HepG2 (cell line): ENCODE results near the gene MT1F. TPM values are rescaled to one million over a fixed set of nuclear protein-coding genes. Genes with fewer than 3 reads are reported as not detected.

Experiments used
- ARID5B ChIP-seq: IDR thresholded peaks from 2 replicates; pipeline ENCODE4 v1.4.0; 2020; ENCODE audit warnings: mild to moderate bottlenecking, missing genetic modification reagents
- BRF2 ChIP-seq: sonication (generic); formaldehyde crosslinking; IDR thresholded peaks from 2 replicates; pipeline ENCODE4 v1.8.1; 2022; ENCODE audit warnings: mild to moderate bottlenecking, missing genetic modification reagents
- CC2D1A ChIP-seq: sonication (generic); formaldehyde crosslinking; IDR thresholded peaks from 2 replicates; pipeline ENCODE4 v1.8.1; 2023; ENCODE audit warnings: mild to moderate bottlenecking, missing genetic modification reagents
- CHCHD3 ChIP-seq: sonication (generic); formaldehyde crosslinking; IDR thresholded peaks from 2 replicates; pipeline ENCODE4 v1.8.0; 2022; ENCODE audit warnings: mild to moderate bottlenecking, missing genetic modification reagents, moderate library complexity
- FOXM1 ChIP-seq: sonication (generic); formaldehyde crosslinking; IDR thresholded peaks from 2 replicates; pipeline ENCODE4 v1.5.0; 2020; ENCODE audit warnings: missing genetic modification reagents
- FOXP4 ChIP-seq: sonication (generic); formaldehyde crosslinking; IDR thresholded peaks from 2 replicates; pipeline ENCODE4 v1.4.0; 2020; ENCODE audit warnings: missing genetic modification reagents
- JDP2 ChIP-seq: sonication (generic); formaldehyde crosslinking; IDR thresholded peaks from 2 replicates; pipeline ENCODE4 v1.8.1; 2022; ENCODE audit warnings: missing genetic modification reagents, borderline replicate concordance
- KDM6A ChIP-seq: IDR thresholded peaks from 2 replicates; pipeline ENCODE4 v1.6.1; 2016; ENCODE audit warnings: low read depth
- SALL1 ChIP-seq: sonication (generic); formaldehyde crosslinking; IDR thresholded peaks from 2 replicates; pipeline ENCODE4 v1.8.0; 2022; ENCODE audit warnings: mild to moderate bottlenecking, missing genetic modification reagents
- ZBED4 ChIP-seq: sonication (generic); formaldehyde crosslinking; IDR thresholded peaks from 2 replicates; pipeline ENCODE4 v1.4.0; 2020; ENCODE audit warnings: missing genetic modification reagents, borderline replicate concordance
- ZNF274 ChIP-seq: sonication (generic); formaldehyde crosslinking; IDR thresholded peaks from 2 replicates; pipeline ENCODE4 v1.5.1; 2020; ENCODE audit warnings: mild to moderate bottlenecking, missing genetic modification reagents
- ZNF34 ChIP-seq: sonication (generic); formaldehyde crosslinking; IDR thresholded peaks from 2 replicates; pipeline ENCODE4 v1.4.0; 2020; ENCODE audit warnings: mild to moderate bottlenecking, missing genetic modification reagents, borderline replicate concordance
- ZNF343 ChIP-seq: sonication (generic); formaldehyde crosslinking; IDR thresholded peaks from 2 replicates; pipeline ENCODE4 v1.4.0; 2020; ENCODE audit warnings: mild to moderate bottlenecking, missing genetic modification reagents
- ZNF362 ChIP-seq: sonication (generic); formaldehyde crosslinking; IDR thresholded peaks from 2 replicates; pipeline ENCODE4 v1.4.0; 2020; ENCODE audit warnings: missing genetic modification reagents, mild to moderate bottlenecking, borderline replicate concordance
- ZNF781 ChIP-seq: sonication (generic); formaldehyde crosslinking; IDR thresholded peaks from 2 replicates; pipeline ENCODE4 v1.5.1; 2020; ENCODE audit warnings: borderline replicate concordance, mild to moderate bottlenecking, missing genetic modification reagents; ENCODE audit errors: not compliant biosample characterization
- ZNF879 ChIP-seq: sonication (generic); formaldehyde crosslinking; IDR thresholded peaks from 2 replicates; pipeline ENCODE4 v1.8.1; 2023; ENCODE audit warnings: missing genetic modification reagents
- polyA plus RNA-seq, 8 experiments: library from polyadenylated mRNA; depleted of rRNA in 3 of 8; stranded (reverse) in 7 of 8; unstranded in 1 of 8; fragments of >200 nt; fragmentation: Illumina TruSeq in 4 of 8; extraction: Trizol in 4 of 8; gene quantifications; 2 replicates each; pipeline versions ENCODE4 v1.2.1 to v1.2.3, GENCODE V29; 2011 to 2016; ENCODE audit warnings: low read depth in 4 of 8, missing spikeins in 1 of 8, mixed read lengths in 1 of 8; ENCODE audit not compliant: insufficient read depth in 1 of 8
- total RNA-seq, 5 experiments: library from RNA; depleted of rRNA; stranded (reverse); fragments of >200 nt; fragmentation: Illumina TruSeq; extraction: Trizol; gene quantifications; 2 replicates each; pipeline ENCODE4 v1.2.3, GENCODE V29; 2016; ENCODE audit warnings: low read depth in 1 of 5

Gene MT1F
- total and polyA plus RNA-seq, 2 of the 13 experiments (the other 11 are each of a cell fraction or from before 2014, with no cell fraction given), result 1.9 to 169 TPM

GRCh38 chr16:56625943-56626654, 31.7 kb upstream of the MT1F start (continued):
- peak; percentile 21; the same call in 1 of the 2 replicates for TF ChIP-seq ZNF274 (CRISPR knock-in tag)
- TF ChIP-seq CC2D1A (CRISPR knock-in tag), result no peak
- TF ChIP-seq ZNF343 (CRISPR knock-in tag), result peak; percentile 13; the same call in 1 of the 2 replicates
- no peak for TF ChIP-seq FOXM1 (CRISPR knock-in tag)
- no peak for TF ChIP-seq ZNF781
- TF ChIP-seq FOXP4 (CRISPR knock-in tag), result peak; percentile 5; the same call in 1 of the 2 replicates
- no peak for TF ChIP-seq ARID5B (CRISPR knock-in tag)
- TF ChIP-seq BRF2, result no peak
- no peak for TF ChIP-seq CHCHD3 (CRISPR knock-in tag)
- no peak for TF ChIP-seq JDP2 (CRISPR knock-in tag)
- 0 out of 2 replicates have a peak, but pooled peaks have one; percentile 11 for TF ChIP-seq ZBED4
- TF ChIP-seq ZNF362 (CRISPR knock-in tag), result 0 out of 2 replicates have a peak, but pooled peaks have one; percentile 0
- TF ChIP-seq SALL1 (CRISPR knock-in tag), result no peak
- 0 out of 2 replicates have a peak, but pooled peaks have one; percentile 20 for TF ChIP-seq ZNF879 (CRISPR knock-in tag)
- TF ChIP-seq KDM6A, result no peak
- TF ChIP-seq ZNF34 (CRISPR knock-in tag), result 0 out of 2 replicates have a peak, but pooled peaks have one; percentile 46
